ENCODE data around the gene SNX14.

Gene SNX14

DNA sequence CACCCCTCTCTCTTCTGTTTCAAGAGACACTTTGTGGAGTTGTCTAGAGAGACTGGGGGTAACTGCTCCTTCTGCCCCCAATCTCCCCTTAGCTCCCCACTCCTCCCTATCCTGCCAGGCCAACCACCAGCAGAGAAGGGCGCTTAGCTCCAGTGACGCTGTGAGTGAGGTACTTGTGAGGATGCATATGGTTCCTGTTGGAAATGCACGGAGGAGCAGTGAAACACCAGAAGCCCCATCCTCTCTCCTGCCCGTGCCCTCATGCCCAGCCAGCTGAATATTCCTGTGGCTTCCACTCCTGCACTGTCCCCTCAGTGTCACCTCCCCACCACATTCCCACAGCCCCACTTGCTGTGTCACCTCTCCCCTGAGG, 131.9 kb downstream of the SNX14 start:
- no peak for DNase-seq

DNA sequence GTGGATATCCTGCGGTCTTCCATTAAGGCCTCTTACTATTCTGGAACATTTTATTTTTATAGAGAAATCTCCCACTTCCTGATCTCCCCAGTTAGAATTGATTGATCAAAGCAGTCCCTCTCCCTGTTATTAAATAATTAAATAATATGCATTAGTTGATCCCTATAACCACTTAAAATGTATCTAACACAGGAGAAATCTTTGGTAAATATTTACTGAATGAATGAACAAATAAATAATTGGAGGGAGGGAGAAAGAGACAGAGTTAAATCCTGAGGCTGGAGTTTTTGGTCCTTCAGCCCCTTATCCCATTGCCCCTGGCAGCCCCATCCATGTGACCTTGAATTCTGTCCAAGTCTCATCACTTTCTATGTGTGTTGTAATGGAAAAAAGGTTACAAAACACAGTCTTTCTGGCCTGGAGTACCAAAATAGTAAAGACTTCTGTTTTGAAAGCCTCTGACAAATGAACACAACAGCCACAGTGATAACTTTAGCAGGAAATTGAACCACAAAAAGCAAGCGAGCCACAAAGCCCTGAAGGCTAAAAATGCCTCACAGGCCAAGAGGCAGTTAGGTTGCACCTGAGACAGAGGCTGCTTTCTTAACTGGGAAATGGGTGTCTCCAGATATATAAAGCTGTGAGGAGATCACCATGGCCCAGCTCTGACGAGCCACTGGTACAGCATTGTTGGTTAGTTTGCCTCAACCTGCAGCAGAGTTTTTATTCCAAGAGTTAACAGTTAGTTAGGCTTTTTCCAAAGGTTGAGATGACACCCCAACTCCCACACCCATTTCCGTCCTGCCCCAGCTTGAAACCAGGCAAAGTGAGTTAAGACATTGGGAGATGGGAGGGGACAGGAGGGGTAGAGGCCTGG, 132.5 kb downstream of the SNX14 start:
- DNase-seq = peak; percentile 78

GRCh38 chr6:85460154-85460920, 133.3 kb downstream of the SNX14 start:
- no peak for DNase-seq

DNA sequence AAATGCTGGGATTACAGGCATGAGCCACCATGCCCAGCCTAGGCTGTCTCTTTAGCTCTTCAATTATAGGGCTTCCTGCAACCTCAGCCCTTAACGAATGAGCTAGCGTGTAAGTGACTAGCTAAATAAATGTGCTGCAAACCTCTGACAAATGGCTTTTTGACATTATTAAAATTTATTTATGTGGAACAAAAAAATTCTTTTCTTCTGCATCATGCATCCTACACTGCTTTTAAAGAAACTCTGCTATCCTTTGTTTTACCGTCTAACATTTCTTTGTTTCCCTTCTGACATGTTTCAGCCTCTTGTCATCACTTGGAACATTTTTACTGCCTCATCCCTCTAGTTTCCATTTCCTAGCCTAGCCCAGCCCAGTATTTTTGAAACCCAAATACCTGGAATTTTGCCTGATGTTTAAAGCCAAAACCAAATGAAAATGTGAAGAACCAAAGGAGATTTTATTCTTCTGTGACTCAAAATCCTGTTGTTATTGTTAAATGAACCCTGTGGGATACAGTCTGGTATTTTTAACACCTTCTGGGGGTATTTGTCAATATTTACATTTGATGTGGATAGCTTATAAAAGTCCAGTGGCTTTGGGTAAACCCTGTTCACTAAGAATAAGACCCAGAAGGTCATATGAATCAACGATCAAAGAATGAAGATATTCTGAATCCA, 134.3 kb downstream of the SNX14 start:
- no peak for DNase-seq

GRCh38 chr6:85458782-85459181, 134.9 kb downstream of the SNX14 start:
- DNase-seq = peak; percentile 63

GRCh38 chr6:85458184-85458583, 135.5 kb downstream of the SNX14 start:
- DNase-seq = no peak

DNA sequence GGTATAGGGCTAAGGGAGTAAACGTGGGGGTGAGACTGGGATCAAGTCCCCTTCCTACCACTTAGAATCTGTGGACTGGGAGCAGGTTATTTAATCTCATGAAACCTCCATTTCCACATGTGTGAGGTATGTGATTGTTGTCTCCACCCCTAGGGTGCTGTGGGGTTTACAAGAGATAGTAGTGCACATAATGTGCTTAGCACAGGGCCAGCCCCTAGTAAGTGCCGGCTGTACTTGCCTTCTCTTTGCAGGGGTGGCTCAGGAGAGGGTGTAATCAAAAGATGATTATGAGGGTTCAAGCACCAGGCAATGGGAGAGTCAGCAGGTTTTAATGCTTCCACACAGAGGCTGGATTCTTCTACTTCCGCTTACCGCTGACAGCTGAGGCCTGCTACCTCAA, 136.9 kb downstream of the SNX14 start:
- no peak for DNase-seq
